T-helper 1 cell treated with Interleukin-12 subunit alpha and Interleukin-12 subunit beta and Interleukin-4 antibody, amounts not matched to agents 30 μg/mL and 1 μg/mL, for 36 hours (primary cell): ENCODE results near the gene OR56B4.
"Not testable (repeated sequence)": the region's sequence is repeated elsewhere in the genome, so short reads cannot be mapped to it uniquely, and the experiment has no call there.

ENCODE experiments used
- H3K27ac Mint-ChIP-seq: one replicate; pipeline ENCODE4 v1.8.0; 2021; ENCODE audit warnings: mild to moderate bottlenecking, mixed read lengths
- H3K27me3 Mint-ChIP-seq: one replicate; pipeline ENCODE4 v1.8.0; 2021; ENCODE audit warnings: low read depth, mixed read lengths
- H3K36me3 Mint-ChIP-seq: one replicate; pipeline ENCODE4 v1.8.0; 2021; ENCODE audit warnings: low read depth, mixed read lengths
- H3K4me1 Mint-ChIP-seq: one replicate; pipeline ENCODE4 v1.8.0; 2021; ENCODE audit warnings: low read depth, mixed read lengths
- H3K4me3 Mint-ChIP-seq: one replicate; pipeline ENCODE4 v1.8.0; 2021; ENCODE audit warnings: mild to moderate bottlenecking, moderate library complexity, mixed read lengths
- H3K9me3 Mint-ChIP-seq: one replicate; pipeline ENCODE4 v1.8.0; 2021; ENCODE audit warnings: mixed read lengths

OR56B4 gene, protein sequence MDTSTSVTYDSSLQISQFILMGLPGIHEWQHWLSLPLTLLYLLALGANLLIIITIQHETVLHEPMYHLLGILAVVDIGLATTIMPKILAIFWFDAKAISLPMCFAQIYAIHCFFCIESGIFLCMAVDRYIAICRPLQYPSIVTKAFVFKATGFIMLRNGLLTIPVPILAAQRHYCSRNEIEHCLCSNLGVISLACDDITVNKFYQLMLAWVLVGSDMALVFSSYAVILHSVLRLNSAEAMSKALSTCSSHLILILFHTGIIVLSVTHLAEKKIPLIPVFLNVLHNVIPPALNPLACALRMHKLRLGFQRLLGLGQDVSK

DNA sequence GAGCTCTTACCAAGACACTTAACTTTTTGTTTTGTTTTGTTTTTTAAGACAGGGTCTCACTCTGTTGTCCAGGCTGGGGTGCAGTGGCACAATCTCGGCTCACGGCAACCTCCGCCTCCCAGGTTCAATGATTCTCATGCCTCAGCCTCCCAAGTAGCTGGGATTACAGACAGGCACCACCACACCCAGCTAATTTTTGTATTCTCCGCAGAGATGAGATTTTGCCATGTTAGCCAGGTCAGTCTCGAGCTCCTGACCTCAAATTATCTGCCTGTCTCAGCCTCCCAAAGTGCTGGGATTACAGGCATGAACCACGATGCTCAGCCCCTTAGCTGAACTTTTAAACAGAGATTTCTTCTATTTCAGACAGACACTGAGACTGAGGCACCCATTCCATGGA lies at the start of gene OR56B4:
TSS of gene OR56B4 (plus strand) at position 301 of the 400 bp plus-strand sequence. CDS start at position 396, 95 bp downstream.
- not testable (repeated sequence) for H3K9me3 Mint-ChIP-seq, H3K36me3 Mint-ChIP-seq, H3K4me1 Mint-ChIP-seq, H3K27ac Mint-ChIP-seq, H3K4me3 Mint-ChIP-seq, H3K27me3 Mint-ChIP-seq

DNA sequence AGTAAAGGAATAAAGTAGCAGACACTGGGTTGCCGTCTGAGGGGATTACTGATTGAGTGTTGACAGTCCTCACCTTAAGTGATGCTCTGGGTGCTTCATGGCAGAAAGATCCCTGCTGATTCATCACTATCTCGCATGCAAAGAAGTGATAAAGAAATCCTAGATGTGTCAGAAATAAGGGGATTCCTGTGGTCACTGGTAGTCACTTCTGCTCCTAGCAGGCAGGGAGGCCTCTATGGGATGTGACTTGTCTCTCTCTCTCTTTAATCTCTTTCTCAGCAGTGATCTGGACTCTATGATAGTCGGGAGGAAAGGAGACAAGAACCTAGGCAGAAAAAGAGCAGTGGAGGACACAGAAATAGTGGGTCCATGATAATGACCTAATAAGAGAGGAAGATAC lies 46.0 kb upstream of the OR56B4 start:
- H3K4me1 Mint-ChIP-seq = no peaks in the 10 kb centered on the region
- no peaks in the 10 kb centered on the region for H3K36me3 Mint-ChIP-seq
- no peak overlapping the region for H3K4me3 Mint-ChIP-seq
- no peaks in the 10 kb centered on the region for H3K9me3 Mint-ChIP-seq
- H3K27me3 Mint-ChIP-seq = no peaks in the 10 kb centered on the region
- H3K27ac Mint-ChIP-seq = no peak overlapping the region

DNA sequence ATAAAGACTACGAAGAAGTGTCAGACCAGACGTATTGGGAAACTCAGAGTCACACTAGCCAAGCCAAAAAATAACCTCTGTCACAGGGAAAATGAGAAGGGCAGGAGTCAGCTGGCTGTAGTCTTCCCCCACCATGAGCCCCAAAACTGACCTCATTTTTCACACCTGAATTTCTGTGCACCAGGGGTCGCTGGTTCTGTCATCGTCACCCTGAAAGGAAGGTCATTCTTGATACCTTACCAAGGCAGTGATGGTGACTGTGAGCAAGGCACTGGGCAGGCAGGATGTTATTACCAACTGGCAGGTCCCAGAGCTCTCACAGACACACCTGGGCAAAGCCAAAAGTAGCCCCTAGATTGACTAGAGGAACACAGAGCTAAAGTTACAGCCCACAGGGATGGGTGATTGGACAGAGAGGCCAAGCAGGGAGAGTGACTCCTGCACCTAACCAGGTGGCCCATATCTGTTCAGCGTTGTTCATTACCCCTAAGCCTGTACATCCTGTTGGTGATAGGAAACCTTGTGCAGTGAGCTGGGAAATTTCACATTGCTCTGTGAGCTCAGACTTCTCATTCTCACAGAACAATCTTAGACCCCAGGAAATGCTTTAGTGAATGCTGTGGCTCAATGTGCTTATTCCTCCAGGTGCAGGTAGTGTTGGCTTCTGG lies 44.7 kb upstream of the OR56B4 start:
- Mint-ChIP-seq H3K36me3 (no peaks in the 10 kb centered on the region), H3K27me3 (no peaks in the 10 kb centered on the region), H3K4me3 (no peak overlapping the region), H3K27ac (no peak overlapping the region), H3K9me3 (no peaks in the 10 kb centered on the region), H3K4me1 (no peaks in the 10 kb centered on the region)

DNA sequence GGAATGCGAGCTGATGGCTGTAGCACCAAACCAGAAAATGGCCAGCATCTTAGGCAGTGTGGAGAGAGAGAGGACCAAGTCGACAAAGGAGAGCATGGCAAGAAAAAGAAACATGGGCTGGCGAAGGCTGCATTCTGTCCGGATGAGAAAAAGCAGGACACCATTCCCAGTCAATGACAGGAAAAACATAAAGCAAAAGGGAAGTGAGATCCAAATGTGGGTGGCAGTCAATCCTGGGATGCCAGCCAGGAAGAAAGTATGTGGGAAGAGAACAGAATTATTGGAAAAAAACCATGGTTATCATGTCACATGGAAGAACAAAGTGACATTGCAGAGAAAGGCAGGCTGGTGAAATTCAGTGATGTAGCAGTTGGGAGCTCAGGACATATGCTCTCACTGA lies 40.0 kb upstream of the OR56B4 start:
- Mint-ChIP-seq H3K4me1 (no peaks in the 10 kb centered on the region), H3K27me3 (no peaks in the 10 kb centered on the region), H3K9me3 (no peaks in the 10 kb centered on the region), H3K27ac (no peak overlapping the region), H3K36me3 (no peaks in the 10 kb centered on the region), H3K4me3 (no peak overlapping the region)

DNA sequence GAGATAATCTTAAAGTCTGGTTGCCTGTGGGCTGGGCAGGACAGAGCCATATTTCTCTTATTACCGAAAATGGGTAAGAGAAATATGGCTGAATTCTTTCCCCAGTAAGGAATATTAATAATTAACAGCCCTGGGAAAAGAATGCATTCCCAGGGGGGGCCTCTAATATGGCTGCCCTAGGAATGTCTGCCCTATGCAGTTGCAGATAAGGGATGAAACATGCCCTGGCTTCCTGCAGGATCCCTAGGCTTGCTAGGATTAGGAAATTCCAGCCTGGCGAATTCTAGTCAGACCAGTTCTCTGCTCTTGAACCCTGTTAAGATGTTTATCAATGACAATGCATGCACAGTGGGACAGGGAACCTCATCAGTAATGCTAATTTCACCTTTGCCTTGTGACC lies 31.0 kb upstream of the OR56B4 start:
- not testable (repeated sequence) for H3K27me3 Mint-ChIP-seq, H3K4me3 Mint-ChIP-seq, H3K4me1 Mint-ChIP-seq, H3K36me3 Mint-ChIP-seq, H3K9me3 Mint-ChIP-seq, H3K27ac Mint-ChIP-seq

DNA sequence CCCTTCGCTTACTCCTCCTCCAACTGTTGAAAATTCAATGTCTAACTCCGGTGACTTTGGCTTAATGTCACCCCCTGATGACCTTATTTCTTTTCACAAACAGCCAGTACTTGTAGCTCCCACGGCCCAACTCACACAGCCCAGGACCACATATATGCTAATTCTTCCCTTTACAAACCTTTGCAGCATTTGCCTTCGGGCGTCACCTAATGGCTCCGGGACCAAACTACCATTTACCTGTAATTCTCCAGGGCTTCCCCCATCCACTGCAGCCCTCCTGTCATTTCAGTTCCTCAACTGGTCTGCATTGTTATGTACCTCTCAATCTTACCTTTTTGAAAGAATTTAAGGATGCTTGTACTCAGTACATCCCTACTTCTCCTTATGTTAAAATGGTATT lies 29.8 kb upstream of the OR56B4 start:
- H3K27ac Mint-ChIP-seq = no peak overlapping the region
- H3K27me3 Mint-ChIP-seq = no peaks in the 10 kb centered on the region
- H3K36me3 Mint-ChIP-seq = no peaks in the 10 kb centered on the region
- no peaks in the 10 kb centered on the region for H3K4me1 Mint-ChIP-seq
- peaks cover 8% of the 10 kb centered on the region for H3K9me3 Mint-ChIP-seq
- no peak overlapping the region for H3K4me3 Mint-ChIP-seq

DNA sequence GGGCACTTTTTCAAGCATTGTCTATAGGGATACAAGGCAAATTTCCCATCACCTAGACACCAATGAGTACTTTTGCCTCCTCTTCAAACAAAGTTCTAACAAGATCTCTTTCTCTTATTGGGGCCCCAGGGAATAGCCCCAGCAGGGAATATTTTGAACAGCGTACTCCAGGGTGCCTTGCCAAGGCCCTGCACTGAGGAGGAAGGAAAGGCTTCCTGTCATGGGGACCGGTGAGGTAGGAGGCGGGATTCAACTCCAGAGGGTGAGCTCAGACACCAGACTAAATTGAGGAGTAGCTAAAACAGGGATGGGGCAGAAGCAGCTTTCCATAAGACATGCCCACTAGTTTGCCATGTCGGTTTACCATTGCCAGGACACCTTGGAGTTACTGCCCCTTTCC lies 28.0 kb upstream of the OR56B4 start:
- H3K36me3 Mint-ChIP-seq = no peaks in the 10 kb centered on the region
- H3K27me3 Mint-ChIP-seq = no peaks in the 10 kb centered on the region
- no peak overlapping the region for H3K27ac Mint-ChIP-seq
- H3K9me3 Mint-ChIP-seq = peaks cover 8% of the 10 kb centered on the region
- no peaks in the 10 kb centered on the region for H3K4me1 Mint-ChIP-seq
- H3K4me3 Mint-ChIP-seq = no peak overlapping the region

DNA sequence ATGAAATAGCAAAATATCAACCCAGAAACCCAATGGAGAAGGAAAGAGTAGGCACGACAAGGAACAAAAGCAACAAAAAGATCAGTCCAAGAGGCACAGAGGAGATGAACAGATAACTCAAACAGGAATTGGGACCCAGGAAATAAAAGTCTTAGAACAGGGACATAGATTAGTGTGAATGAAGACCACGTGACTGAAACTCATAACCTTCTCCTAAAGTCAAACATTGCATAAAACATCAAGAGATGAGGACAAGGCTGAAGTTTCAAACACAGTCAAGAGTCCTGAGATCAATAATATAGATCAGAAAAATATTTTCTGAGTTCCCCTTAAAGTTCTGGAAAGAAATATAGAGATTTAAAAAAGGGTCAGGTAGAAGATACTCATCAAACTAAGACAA lies 24.4 kb upstream of the OR56B4 start:
- peaks cover under 1% of the 10 kb centered on the region for H3K9me3 Mint-ChIP-seq
- no peaks in the 10 kb centered on the region for H3K4me1 Mint-ChIP-seq
- H3K36me3 Mint-ChIP-seq = no peaks in the 10 kb centered on the region
- H3K27me3 Mint-ChIP-seq = no peaks in the 10 kb centered on the region
- H3K4me3 Mint-ChIP-seq = no peak overlapping the region
- no peak overlapping the region for H3K27ac Mint-ChIP-seq

DNA sequence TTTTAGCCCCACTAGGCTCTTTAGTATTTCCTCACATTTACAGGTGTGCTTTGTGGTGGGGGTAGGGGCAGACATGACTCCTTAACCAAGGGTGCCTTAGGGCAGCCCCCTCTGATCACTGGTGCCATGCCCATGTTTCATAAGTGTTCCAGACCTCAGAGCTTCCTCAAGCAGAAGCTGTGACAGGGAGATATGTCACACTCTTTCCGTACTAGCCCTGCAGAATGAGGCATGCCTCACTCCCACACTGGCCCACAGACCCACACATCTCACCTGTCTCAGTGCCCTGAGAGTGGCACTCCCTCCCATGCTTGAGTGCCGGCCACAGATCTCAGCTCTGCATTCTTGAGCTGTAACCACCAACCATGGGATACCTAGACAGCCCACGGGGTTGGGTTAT lies 22.9 kb upstream of the OR56B4 start:
- H3K36me3 Mint-ChIP-seq = no peaks in the 10 kb centered on the region
- no peak overlapping the region for H3K27ac Mint-ChIP-seq
- peaks cover under 1% of the 10 kb centered on the region for H3K27me3 Mint-ChIP-seq
- no peak overlapping the region for H3K4me3 Mint-ChIP-seq
- H3K4me1 Mint-ChIP-seq = no peaks in the 10 kb centered on the region
- no peaks in the 10 kb centered on the region for H3K9me3 Mint-ChIP-seq

DNA sequence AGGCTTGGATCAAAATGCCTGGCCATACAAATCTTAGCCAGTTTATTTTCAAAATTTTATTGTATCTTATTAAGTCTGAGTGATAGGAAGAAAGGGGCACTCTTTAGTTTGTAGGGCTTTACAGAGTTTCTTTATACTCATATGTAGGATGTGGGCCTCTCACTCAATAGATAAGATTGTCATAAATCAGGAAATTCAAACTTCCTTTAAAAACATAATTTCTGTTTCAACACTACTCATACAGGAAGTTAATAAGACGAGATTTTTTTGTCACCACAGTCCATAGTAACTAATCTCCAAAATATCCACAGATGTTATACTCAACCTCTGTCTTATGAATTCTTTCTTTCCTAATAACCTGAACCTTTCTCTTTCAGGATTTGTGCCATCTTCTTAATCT lies 13.3 kb upstream of the OR56B4 start:
- Mint-ChIP-seq H3K27me3 (peaks cover 3% of the 10 kb centered on the region), H3K9me3 (no peaks in the 10 kb centered on the region), H3K27ac (no peak overlapping the region)

DNA sequence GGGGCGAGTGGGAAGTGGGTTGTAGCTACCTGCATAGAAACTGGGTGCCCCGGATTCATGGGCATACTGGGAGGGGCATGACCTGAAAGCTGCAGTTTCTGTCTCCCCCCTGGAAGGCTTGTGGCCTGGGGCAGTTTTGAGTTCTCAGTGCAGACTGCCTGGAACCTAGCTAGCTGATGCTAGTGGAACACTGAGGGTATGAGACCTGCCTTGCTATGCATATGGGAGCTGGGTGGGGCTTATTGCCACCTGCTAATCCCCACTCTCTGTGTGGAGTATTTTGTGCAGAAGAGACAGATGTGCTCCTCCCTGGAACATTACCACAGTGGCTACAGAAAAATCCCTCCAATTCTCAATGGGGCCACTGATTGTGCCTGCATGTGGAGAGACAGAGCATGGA lies 11.7 kb upstream of the OR56B4 start:
- Mint-ChIP-seq H3K4me1 (no peaks in the 10 kb centered on the region), H3K9me3 (no peaks in the 10 kb centered on the region), H3K4me3 (no peak overlapping the region), H3K27ac (no peak overlapping the region), H3K36me3 (no peaks in the 10 kb centered on the region), H3K27me3 (peaks cover 4% of the 10 kb centered on the region)

More for the DNA sequence above, 13.3 kb upstream of the OR56B4 start:
- no peak overlapping the region for H3K4me3 Mint-ChIP-seq
- H3K36me3 Mint-ChIP-seq = no peaks in the 10 kb centered on the region
- H3K4me1 Mint-ChIP-seq = no peaks in the 10 kb centered on the region

DNA sequence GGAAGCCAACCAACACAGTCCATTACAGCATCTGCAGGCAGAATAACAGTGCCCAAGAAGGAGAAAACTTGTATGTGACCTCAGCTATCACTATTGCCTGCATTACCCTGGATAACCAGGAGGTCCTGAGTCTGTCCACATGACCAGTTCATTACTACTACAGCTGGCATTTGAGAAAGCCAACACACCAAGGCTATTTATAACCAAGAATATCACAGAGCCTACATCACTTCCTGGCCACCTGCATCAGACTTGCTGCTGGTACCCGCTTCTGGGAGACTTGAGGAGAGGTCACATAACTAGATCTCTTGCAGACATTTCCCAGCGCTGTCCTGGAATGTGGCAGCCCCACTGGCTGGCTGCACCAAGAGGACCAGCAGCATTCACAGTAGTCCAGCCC lies 11.1 kb upstream of the OR56B4 start:
- Mint-ChIP-seq H3K9me3 (no peaks in the 10 kb centered on the region), H3K4me1 (no peaks in the 10 kb centered on the region), H3K27ac (no peak overlapping the region), H3K36me3 (no peaks in the 10 kb centered on the region), H3K4me3 (no peak overlapping the region), H3K27me3 (peaks cover 4% of the 10 kb centered on the region)

DNA sequence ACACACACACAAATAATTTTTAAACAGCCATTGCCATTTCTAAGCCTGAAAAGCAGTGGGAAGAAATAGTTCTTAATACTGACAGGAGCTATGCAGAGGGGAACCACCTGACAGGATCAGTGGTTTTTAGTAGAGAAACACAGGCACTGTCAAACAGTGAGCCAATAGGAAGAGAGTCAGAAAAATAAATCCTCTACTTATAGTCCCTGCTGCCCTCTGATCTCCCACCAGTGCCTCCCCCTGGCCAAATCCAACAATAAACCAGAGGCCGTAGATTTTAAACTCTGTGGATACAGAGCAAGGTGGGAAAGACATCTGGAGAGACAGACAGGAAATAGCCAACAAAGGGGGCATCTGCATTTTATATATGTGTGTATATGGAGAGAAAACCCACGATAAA lies 7.9 kb upstream of the OR56B4 start:
- no peaks in the 10 kb centered on the region for H3K36me3 Mint-ChIP-seq
- H3K9me3 Mint-ChIP-seq = no peaks in the 10 kb centered on the region
- peaks cover 4% of the 10 kb centered on the region for H3K27me3 Mint-ChIP-seq
- H3K27ac Mint-ChIP-seq = no peak overlapping the region
- H3K4me3 Mint-ChIP-seq = no peak overlapping the region
- H3K4me1 Mint-ChIP-seq = no peaks in the 10 kb centered on the region

DNA sequence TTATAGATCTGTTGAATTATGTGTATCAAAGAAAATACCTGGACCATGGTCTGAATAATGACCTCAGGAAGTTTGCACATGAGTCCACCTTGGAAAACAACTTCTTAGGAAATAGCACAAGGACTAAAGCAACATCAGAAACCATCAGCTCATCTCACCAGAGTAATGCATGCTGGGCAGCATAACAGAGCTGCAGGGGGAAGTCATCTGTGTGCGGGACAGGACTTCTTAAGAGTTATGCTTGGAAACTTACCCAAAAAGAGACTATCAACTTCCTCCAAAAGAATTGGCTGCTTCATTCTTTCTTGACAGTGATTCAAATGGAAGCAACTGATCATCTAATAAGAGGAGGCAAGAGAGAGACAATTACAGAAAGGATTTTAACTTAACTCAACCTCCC lies 2.5 kb downstream of the OR56B4 start:
- Mint-ChIP-seq H3K27me3 (peaks cover 6% of the 10 kb centered on the region), H3K36me3 (no peaks in the 10 kb centered on the region), H3K4me1 (no peaks in the 10 kb centered on the region), H3K9me3 (no peaks in the 10 kb centered on the region), H3K27ac (no peak overlapping the region), H3K4me3 (no peak overlapping the region)

DNA sequence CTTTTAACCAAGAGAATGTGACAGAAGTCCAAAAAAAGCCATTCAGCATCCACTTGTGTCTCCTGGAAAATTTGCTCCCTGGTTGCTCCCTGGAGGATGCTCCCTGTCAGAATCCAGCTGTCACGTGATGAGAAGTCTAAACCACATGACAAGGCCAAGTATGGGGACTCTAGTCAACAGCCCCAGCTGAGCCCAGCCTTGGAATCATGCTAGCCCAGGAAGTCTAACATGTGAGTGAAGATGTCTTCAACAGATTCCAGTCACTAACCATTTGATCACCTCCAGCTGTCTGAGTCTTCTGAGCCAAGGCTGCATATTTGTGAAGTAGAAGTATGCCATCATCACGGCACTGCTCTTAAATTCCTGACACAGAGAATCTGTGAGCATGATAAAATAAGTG lies 4.2 kb downstream of the OR56B4 start:
- no peaks in the 10 kb centered on the region for H3K36me3 Mint-ChIP-seq
- H3K4me1 Mint-ChIP-seq = no peaks in the 10 kb centered on the region
- no peaks in the 10 kb centered on the region for H3K9me3 Mint-ChIP-seq
- no peak overlapping the region for H3K27ac Mint-ChIP-seq
- peaks cover 6% of the 10 kb centered on the region for H3K27me3 Mint-ChIP-seq
- no peak overlapping the region for H3K4me3 Mint-ChIP-seq
